K562 (cell line): Measurements from ENCODE around the gene SLAMF8. TPM values are rescaled to one million over a fixed set of nuclear protein-coding genes. Genes with fewer than 3 reads are reported as not detected.

Experiments used
- EHMT2 ChIP-seq: fragments of 450-650 bp; IDR thresholded peaks from 2 replicates; pipeline ENCODE4 v1.6.1; 2018; ENCODE audit warnings: antibody characterized with exemption
- L3MBTL2 ChIP-seq: fragments of 450-650 bp; IDR thresholded peaks from 2 replicates; pipeline ENCODE4 v1.6.1; 2016; ENCODE audit warnings: mild to moderate bottlenecking, moderate library complexity
- MECOM ChIP-seq: fragments of 250-450 bp; sonication (Bioruptor Pico); IDR thresholded peaks from 2 replicates; pipeline ENCODE4 v1.8.0; 2022; ENCODE audit warnings: inconsistent platforms
- PTBP1 ChIP-seq: fragments of 200-400 bp; formaldehyde crosslinking; IDR thresholded peaks from 2 replicates; pipeline ENCODE4 v1.6.1; 2017; ENCODE audit warnings: low read depth, low read length
- REST ChIP-seq, 2 experiments: fragments of 450-650 bp; formaldehyde crosslinking in 1 of 2; IDR thresholded peaks; 2 replicates each; pipeline versions ENCODE4 v1.4.0 to v1.6.1; 2014 to 2020; ENCODE audit warnings: mild to moderate bottlenecking in 2 of 2, borderline replicate concordance in 1 of 2, low read depth in 1 of 2
- STAG1 ChIP-seq: sonication (generic); formaldehyde crosslinking; IDR thresholded peaks from 2 replicates; pipeline ENCODE4 v1.5.0; 2020; ENCODE audit warnings: missing genetic modification reagents, borderline replicate concordance
- TCFL5 ChIP-seq: fragments of 250-450 bp; sonication (Bioruptor Pico); conservative IDR thresholded peaks from 2 replicates; pipeline ENCODE4 v1.6.1; 2021; ENCODE audit warnings: mild to moderate bottlenecking, moderate library complexity, matching md5 sums
- polyA plus RNA-seq, 8 experiments: library from polyadenylated mRNA; depleted of rRNA in 4 of 8; stranded (reverse) in 5 of 8; unstranded in 3 of 8; fragments of >200 nt; fragmentation: Nextera tagmentation in 2 of 8; fragmentation: Illumina TruSeq in 1 of 8; extraction: Ambion mirVana in 2 of 8; extraction: Trizol in 1 of 8; gene quantifications; 2 replicates each; pipeline versions ENCODE4 v1.2.1 to v1.2.3, GENCODE V29; 2011 to 2014; ENCODE audit warnings: inconsistent platforms in 1 of 8, missing spikeins in 1 of 8
- total RNA-seq, 7 experiments: library from RNA; depleted of rRNA in 6 of 7; stranded (reverse); fragments of >200 nt in 6 of 7; fragmentation: Illumina TruSeq in 2 of 7; extraction: Trizol in 2 of 7; gene quantifications; 2 replicates each; pipeline versions ENCODE4 v1.2.1 to v1.2.3, GENCODE V29; 2011 to 2021; ENCODE audit warnings: low replicate concordance in 1 of 7
- TF ChIP-seq, protein P1 (sequence below), 2 experiments: fragments of 450-650 bp in 1 of 2; sonication (generic) in 1 of 2; formaldehyde crosslinking in 1 of 2; IDR thresholded peaks; 2 replicates each; pipeline versions ENCODE4 v1.7.1 to v1.9.0; 2016 to 2022; ENCODE audit warnings: inconsistent platforms in 1 of 2, mild to moderate bottlenecking in 1 of 2, missing genetic modification reagents in 1 of 2

SLAMF8 gene
- total and polyA plus RNA-seq, 9 of the 15 experiments (the other 6 are each of a cell fraction or from before 2014, with no cell fraction given), result not detected

- TF ChIP-seq REST (IDR thresholded peaks at IDR 0.05; ENCODE audit: borderline replicate concordance) (peak; percentile 88), REST (CRISPR knock-in tag; IDR thresholded peaks at IDR 0.05; ENCODE audit: low read depth) (peak; percentile 70; the same call in 1 of the 2 replicates), EHMT2 (no peak), L3MBTL2 (peak; percentile 99), TCFL5 (no peak), STAG1 (peak; percentile 74; the same call in 1 of the 2 replicates), MECOM (no peak), PTBP1 (no peak)
- TF ChIP-seq, protein P1, sequence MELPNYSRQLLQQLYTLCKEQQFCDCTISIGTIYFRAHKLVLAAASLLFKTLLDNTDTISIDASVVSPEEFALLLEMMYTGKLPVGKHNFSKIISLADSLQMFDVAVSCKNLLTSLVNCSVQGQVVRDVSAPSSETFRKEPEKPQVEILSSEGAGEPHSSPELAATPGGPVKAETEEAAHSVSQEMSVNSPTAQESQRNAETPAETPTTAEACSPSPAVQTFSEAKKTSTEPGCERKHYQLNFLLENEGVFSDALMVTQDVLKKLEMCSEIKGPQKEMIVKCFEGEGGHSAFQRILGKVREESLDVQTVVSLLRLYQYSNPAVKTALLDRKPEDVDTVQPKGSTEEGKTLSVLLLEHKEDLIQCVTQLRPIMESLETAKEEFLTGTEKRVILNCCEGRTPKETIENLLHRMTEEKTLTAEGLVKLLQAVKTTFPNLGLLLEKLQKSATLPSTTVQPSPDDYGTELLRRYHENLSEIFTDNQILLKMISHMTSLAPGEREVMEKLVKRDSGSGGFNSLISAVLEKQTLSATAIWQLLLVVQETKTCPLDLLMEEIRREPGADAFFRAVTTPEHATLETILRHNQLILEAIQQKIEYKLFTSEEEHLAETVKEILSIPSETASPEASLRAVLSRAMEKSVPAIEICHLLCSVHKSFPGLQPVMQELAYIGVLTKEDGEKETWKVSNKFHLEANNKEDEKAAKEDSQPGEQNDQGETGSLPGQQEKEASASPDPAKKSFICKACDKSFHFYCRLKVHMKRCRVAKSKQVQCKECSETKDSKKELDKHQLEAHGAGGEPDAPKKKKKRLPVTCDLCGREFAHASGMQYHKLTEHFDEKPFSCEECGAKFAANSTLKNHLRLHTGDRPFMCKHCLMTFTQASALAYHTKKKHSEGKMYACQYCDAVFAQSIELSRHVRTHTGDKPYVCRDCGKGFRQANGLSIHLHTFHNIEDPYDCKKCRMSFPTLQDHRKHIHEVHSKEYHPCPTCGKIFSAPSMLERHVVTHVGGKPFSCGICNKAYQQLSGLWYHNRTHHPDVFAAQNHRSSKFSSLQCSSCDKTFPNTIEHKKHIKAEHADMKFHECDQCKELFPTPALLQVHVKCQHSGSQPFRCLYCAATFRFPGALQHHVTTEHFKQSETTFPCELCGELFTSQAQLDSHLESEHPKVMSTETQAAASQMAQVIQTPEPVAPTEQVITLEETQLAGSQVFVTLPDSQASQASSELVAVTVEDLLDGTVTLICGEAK (IDR thresholded peaks at IDR 0.05), result no peak
- TF ChIP-seq, protein P1 (CRISPR knock-in tag; IDR thresholded peaks at IDR 0.05), result no peak
These were observed 45.8 kb upstream of the SLAMF8 start, which contains the start of gene DUSP23 (continued) for GRCh38 chr1:159780583-159781582.
